ENCODE data around the gene CTTN.

GRCh38 chr11:70454197-70454767 is 56.0 kb downstream of the CTTN start:
- TF ChIP-seq CTCF (IDR thresholded peaks at IDR 0.05) = no peak
- no peak for TF ChIP-seq POLR2A (IDR thresholded peaks at IDR 0.05)

Data from testis (tissue), 2 donors.